Measurements from ENCODE around the gene KCNK18.

GRCh38 chr10:117257721-117258120, 60.4 kb downstream of the KCNK18 start:
- TF ChIP-seq CTCF (conservative IDR thresholded peaks at IDR 0.05; ENCODE audit: low read depth in 2 of 2) (no peak), ETS1 (IDR thresholded peaks at IDR 0.05) (no peak), EZH2phosphoT487 (IDR thresholded peaks at IDR 0.05; ENCODE audit: unreplicated experiment) (no peak), ZNF331 (CRISPR knock-in tag; IDR thresholded peaks at IDR 0.05; ENCODE audit: low read depth) (no peak), POLR2AphosphoS5 (IDR thresholded peaks at IDR 0.05; ENCODE audit: low read depth) (no peak), REST (IDR thresholded peaks at IDR 0.05; ENCODE audit: unreplicated experiment) (no peak), JUNB (IDR thresholded peaks at IDR 0.05; ENCODE audit: unreplicated experiment) (no peak), EZH2 (IDR thresholded peaks at IDR 0.05; ENCODE audit: low read depth, unreplicated experiment) (no peak), CREB1 (CRISPR knock-in tag; IDR thresholded peaks at IDR 0.05; ENCODE audit: low read depth) (no peak)
